HG02610 (cell line): ENCODE data around the gene TRIM65.

ENCODE experiments used
- ATAC-seq: cut with Tn5 transposase; IDR thresholded peaks from one replicate; pipeline ENCODE4 v1.9.1; 2021; ENCODE audit warnings: mild to moderate bottlenecking, moderate library complexity; ENCODE audit not compliant: unreplicated experiment

The TRIM65 gene

DNA sequence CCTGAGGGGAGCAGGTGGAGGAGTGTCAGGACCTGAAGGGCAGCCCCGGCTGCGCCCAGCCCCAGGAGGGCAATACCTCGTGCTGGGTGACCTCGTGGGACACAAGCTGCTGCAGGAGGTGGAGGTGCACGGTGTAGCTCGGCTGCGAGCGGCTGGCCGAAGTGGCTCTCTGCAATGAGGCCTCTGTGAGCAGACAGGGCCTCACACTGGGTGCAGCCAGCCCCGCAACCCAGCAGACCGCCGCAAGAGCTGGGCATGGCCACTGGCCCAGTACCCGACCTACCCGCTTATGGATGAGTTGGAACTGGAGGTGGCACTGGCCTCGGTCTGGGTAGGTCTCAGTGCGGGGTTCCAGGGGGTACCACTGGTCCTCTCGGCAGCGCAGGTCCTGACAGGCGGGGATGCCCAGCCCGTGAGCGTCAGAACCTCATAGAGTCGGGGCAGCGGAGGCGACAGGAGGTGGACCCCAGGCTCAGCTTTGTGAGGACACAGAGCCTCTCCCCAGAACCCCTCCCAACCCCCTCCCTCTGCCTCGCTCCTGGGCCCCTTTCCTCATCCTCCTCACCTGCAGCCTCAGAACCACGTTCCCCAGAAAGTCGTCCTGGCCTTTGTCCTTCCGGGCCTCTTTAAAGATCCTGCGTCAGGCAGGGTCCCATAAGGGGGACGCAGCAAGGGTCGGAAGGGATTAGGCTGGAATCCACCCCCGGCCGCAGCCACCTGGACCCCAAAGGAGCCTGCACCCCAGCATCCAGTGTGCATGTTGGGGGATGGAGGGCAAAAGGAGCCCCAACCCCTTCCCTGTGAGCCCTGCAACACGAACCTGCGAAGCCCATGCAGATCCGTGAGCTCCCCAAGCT, 56.6 kb downstream of the TRIM65 start:
- ATAC-seq, result no peak
